ENCODE measurements around the gene TTLL5.

TTLL5 gene

GRCh38 chr14:75742867-75743266 lies 81.8 kb downstream of the TTLL5 start:
- no peak for DNase-seq (ENCODE audit: low read depth)

- no peak for DNase-seq (ENCODE audit: low read depth)
Measured at GRCh38 chr14:75747899-75748298, 86.9 kb downstream of the TTLL5 start.

GRCh38 chr14:75748336-75748735 lies 87.3 kb downstream of the TTLL5 start:
- DNase-seq (ENCODE audit: low read depth), result no peak

- DNase-seq (ENCODE audit: low read depth), result no peak
Measured at GRCh38 chr14:75751296-75751695, 90.2 kb downstream of the TTLL5 start.

GRCh38 chr14:75752086-75752485 lies 91.0 kb downstream of the TTLL5 start:
- no peak for DNase-seq (ENCODE audit: low read depth)

- DNase-seq (ENCODE audit: low read depth), result no peak
Measured at GRCh38 chr14:75752907-75753594, 92.0 kb downstream of the TTLL5 start.

- DNase-seq (ENCODE audit: low read depth), result no peak
Measured at GRCh38 chr14:75753696-75754095, 92.7 kb downstream of the TTLL5 start.

- no peak for DNase-seq (ENCODE audit: low read depth)
Measured at GRCh38 chr14:75757644-75758402, 96.8 kb downstream of the TTLL5 start.

- DNase-seq (ENCODE audit: low read depth), result no peak
Measured at GRCh38 chr14:75764020-75764419, 103.0 kb downstream of the TTLL5 start.

GRCh38 chr14:75769047-75769685 lies 108.1 kb downstream of the TTLL5 start:
- no peak for DNase-seq (ENCODE audit: low read depth)

- DNase-seq (ENCODE audit: low read depth), result no peak
Measured at GRCh38 chr14:75770635-75771034, 109.6 kb downstream of the TTLL5 start.

GRCh38 chr14:75771595-75771994 lies 110.5 kb downstream of the TTLL5 start:
- DNase-seq (ENCODE audit: low read depth), result no peak

- no peak for DNase-seq (ENCODE audit: low read depth)
Measured at GRCh38 chr14:75773046-75773445, 112.0 kb downstream of the TTLL5 start.

GRCh38 chr14:75781096-75781495 lies 120.0 kb downstream of the TTLL5 start:
- no peak for DNase-seq (ENCODE audit: low read depth)

- no peak for DNase-seq (ENCODE audit: low read depth)
Measured at GRCh38 chr14:75783184-75783583, 122.1 kb downstream of the TTLL5 start.

GRCh38 chr14:75783602-75784313 lies 122.7 kb downstream of the TTLL5 start:
- DNase-seq (ENCODE audit: low read depth), result no peak

- DNase-seq (ENCODE audit: low read depth), result no peak
Measured at GRCh38 chr14:75784314-75784686, 123.3 kb downstream of the TTLL5 start.

GRCh38 chr14:75793806-75794205 lies 132.8 kb downstream of the TTLL5 start:
- DNase-seq (ENCODE audit: low read depth), result no peak

- no peak for DNase-seq (ENCODE audit: low read depth)
Measured at GRCh38 chr14:75794615-75795038, 133.6 kb downstream of the TTLL5 start.

- DNase-seq (ENCODE audit: low read depth), result no peak
Measured at GRCh38 chr14:75800792-75801191, 139.7 kb downstream of the TTLL5 start.

- DNase-seq (ENCODE audit: low read depth), result no peak
Measured at GRCh38 chr14:75802486-75802885, 141.4 kb downstream of the TTLL5 start.

- no peak for DNase-seq (ENCODE audit: low read depth)
Measured at GRCh38 chr14:75803765-75804164, 142.7 kb downstream of the TTLL5 start.
